PC-3 (cell line): ENCODE measurements around the gene FRMD5. TPM values are rescaled to one million over a fixed set of nuclear protein-coding genes. Genes with fewer than 3 reads are reported as not detected.

Experiments used
- ATAC-seq: fragments of 200-7000 bp; cut with Tn5 transposase; 2 replicates; pipeline ENCODE4 v1.9.1; 2020; ENCODE audit warnings: mild to moderate bottlenecking, moderate library complexity
- BruUV-seq: library from RNA; stranded (reverse); fragments of 400-500 nt; replicated peaks from 2 replicates; lab custom pipeline; 2021; lab: Mats Ljungman, UMichigan
- CTCF ChIA-PET: fragments of 300-600 bp; sonication (Branson Sonifier 250); formaldehyde crosslinking; loops from one replicate; lab custom pipeline; 2022; ENCODE audit warnings: antibody characterized with exemption; lab: Charles Lee
- POLR2A ChIA-PET: fragments of 300-600 bp; sonication (Branson Sonifier 250); formaldehyde crosslinking; loops from one replicate; lab custom pipeline; 2022; ENCODE audit warnings: antibody characterized with exemption; ENCODE audit not compliant: unreplicated experiment; lab: Charles Lee
- DNase-seq: peaks from one replicate; pipeline ENCODE4 v3.0.0-alpha.2; 2015
- H2AFZ ChIP-seq: fragments of 300-600 bp; sonication (generic); 2 replicates; pipeline ENCODE4 v1.6.0; 2016; ENCODE audit warnings: antibody characterized with exemption, low read length
- H3F3A ChIP-seq: fragments of 300-600 bp; sonication (generic); one replicate; pipeline ENCODE4 v1.6.0; 2017; ENCODE audit warnings: antibody characterized with exemption, low read length, control low read depth, mild to moderate bottlenecking; ENCODE audit not compliant: unreplicated experiment
- H3K27ac ChIP-seq: fragments of 300-600 bp; sonication (generic); 2 replicates; pipeline ENCODE4 v1.5.1; 2016; ENCODE audit warnings: mild to moderate bottlenecking, low read length
- H3K27me3 ChIP-seq: fragments of 300-600 bp; sonication (generic); 2 replicates; pipeline ENCODE4 v1.6.1; 2016; ENCODE audit warnings: low read length, mixed read lengths
- H3K36me3 ChIP-seq: fragments of 300-600 bp; sonication (generic); 2 replicates; pipeline ENCODE4 v1.6.1; 2016; ENCODE audit warnings: low read depth, mixed run types, low read length, mixed read lengths
- H3K4me1 ChIP-seq: fragments of 300-600 bp; sonication (generic); 2 replicates; pipeline ENCODE4 v1.5.1; 2016; ENCODE audit warnings: low read length; ENCODE audit not compliant: insufficient read depth
- H3K4me2 ChIP-seq: fragments of 300-600 bp; sonication (generic); 2 replicates; pipeline ENCODE4 v1.6.0; 2016; ENCODE audit warnings: low read length
- H3K4me3 ChIP-seq: fragments of 300-600 bp; sonication (generic); 2 replicates; pipeline ENCODE4 v1.5.1; 2016; ENCODE audit warnings: mild to moderate bottlenecking, low read length, mixed read lengths
- H3K79me2 ChIP-seq: fragments of 300-600 bp; sonication (generic); 2 replicates; pipeline ENCODE4 v1.6.1; 2017; ENCODE audit warnings: low read length, mixed read lengths
- H3K9ac ChIP-seq: fragments of 300-600 bp; sonication (generic); 2 replicates; pipeline ENCODE4 v1.6.0; 2016; ENCODE audit warnings: mild to moderate bottlenecking, low read length
- H3K9me2 ChIP-seq: fragments of 300-600 bp; sonication (generic); replicated peaks from 2 replicates; pipeline ENCODE4 v1.6.1; 2016; ENCODE audit warnings: mixed run types, low read length, mixed read lengths
- H3K9me3 ChIP-seq: fragments of 300-600 bp; sonication (generic); 2 replicates; pipeline ENCODE4 v1.6.1; 2016; ENCODE audit warnings: low read length, mixed read lengths
- H4K20me1 ChIP-seq: fragments of 300-600 bp; sonication (generic); 2 replicates; pipeline ENCODE4 v1.6.1; 2016; ENCODE audit warnings: low read length, mixed read lengths
- EZH2 ChIP-seq: fragments of 300-600 bp; sonication (generic); IDR thresholded peaks from one replicate; pipeline ENCODE4 v1.6.1; 2017; ENCODE audit warnings: antibody characterized with exemption, mild to moderate bottlenecking, low read length; ENCODE audit not compliant: unreplicated experiment
- EZH2phosphoT487 ChIP-seq: fragments of 300-600 bp; sonication (generic); IDR thresholded peaks from 2 replicates; pipeline ENCODE4 v1.6.1; 2018; ENCODE audit warnings: mild to moderate bottlenecking, antibody characterized with exemption, low read length, borderline replicate concordance
- intact Hi-C: fragments of 100-400 bp; cut with micrococcal nuclease; formaldehyde crosslinking; loops from 2 replicates; pipeline ENCODE4 v1.9.0; 2023
- total RNA-seq: library from RNA; depleted of rRNA; stranded (reverse); fragments of >200 nt; gene quantifications from 2 replicates; pipeline ENCODE4 v1.2.3, GENCODE V29; 2014
- TF ChIP-seq, protein P1 (sequence below): fragments of 300-600 bp; sonication (generic); conservative IDR thresholded peaks from 2 replicates; pipeline ENCODE4 v1.5.1; 2017; ENCODE audit warnings: antibody characterized with exemption, low read depth, mild to moderate bottlenecking, low read length

Gene FRMD5
- total RNA-seq, 1 experiment from 2014 or later: 8.7 TPM

DNA sequence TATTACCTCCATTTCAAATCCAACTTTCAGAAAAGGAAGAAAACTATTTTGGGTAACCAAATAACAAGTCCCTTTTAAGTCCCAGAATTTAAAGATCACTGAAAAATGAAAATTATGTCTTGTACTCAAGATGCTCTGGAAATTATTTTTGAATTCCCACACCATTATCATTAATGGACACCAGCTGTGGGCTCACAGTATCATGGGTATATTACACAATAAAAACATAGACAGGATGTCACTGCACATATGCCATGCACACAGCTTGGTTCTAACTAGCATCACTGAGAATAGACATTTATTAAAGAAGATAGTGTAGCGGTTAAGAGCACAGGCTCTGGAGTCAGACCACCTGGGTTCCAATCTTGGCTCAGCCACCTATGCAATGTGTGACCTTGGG lies 130.4 kb downstream of the FRMD5 start:
- TF ChIP-seq EZH2phosphoT487 (no peak), EZH2 (no peak)
- TF ChIP-seq, protein P1, sequence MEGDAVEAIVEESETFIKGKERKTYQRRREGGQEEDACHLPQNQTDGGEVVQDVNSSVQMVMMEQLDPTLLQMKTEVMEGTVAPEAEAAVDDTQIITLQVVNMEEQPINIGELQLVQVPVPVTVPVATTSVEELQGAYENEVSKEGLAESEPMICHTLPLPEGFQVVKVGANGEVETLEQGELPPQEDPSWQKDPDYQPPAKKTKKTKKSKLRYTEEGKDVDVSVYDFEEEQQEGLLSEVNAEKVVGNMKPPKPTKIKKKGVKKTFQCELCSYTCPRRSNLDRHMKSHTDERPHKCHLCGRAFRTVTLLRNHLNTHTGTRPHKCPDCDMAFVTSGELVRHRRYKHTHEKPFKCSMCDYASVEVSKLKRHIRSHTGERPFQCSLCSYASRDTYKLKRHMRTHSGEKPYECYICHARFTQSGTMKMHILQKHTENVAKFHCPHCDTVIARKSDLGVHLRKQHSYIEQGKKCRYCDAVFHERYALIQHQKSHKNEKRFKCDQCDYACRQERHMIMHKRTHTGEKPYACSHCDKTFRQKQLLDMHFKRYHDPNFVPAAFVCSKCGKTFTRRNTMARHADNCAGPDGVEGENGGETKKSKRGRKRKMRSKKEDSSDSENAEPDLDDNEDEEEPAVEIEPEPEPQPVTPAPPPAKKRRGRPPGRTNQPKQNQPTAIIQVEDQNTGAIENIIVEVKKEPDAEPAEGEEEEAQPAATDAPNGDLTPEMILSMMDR: no peak
- no peaks in the 10 kb centered on the region for H3K9me3 ChIP-seq
- no peak overlapping the region for H2AFZ ChIP-seq
- DNase-seq (no peak), ATAC-seq (no peak)
- H3K9me2 ChIP-seq: no peaks in the 10 kb centered on the region
- ChIA-PET POLR2A (no interaction called here), CTCF (no interaction called here)
- peaks cover 14% of the 10 kb centered on the region; the same call in 1 of the 2 replicates for H3K4me1 ChIP-seq
- no peaks in the 10 kb centered on the region for H3K27me3 ChIP-seq
- no peak overlapping the region for H3K4me3 ChIP-seq
- BruUV-seq: no TSS peak
- no peak overlapping the region for H3K27ac ChIP-seq
- H3K4me2 ChIP-seq: no peak overlapping the region
- intact Hi-C loops: no loop called here
- no peak overlapping the region for H3K9ac ChIP-seq
- H4K20me1 ChIP-seq: 0 out of 2 replicates have a peak, but pooled peaks cover 6% of the 10 kb centered on the region
- no peaks in the 10 kb centered on the region; the same call in 1 of the 2 replicates for H3K79me2 ChIP-seq
- H3F3A ChIP-seq: no peaks in the 10 kb centered on the region
- H3K36me3 ChIP-seq: no peaks in the 10 kb centered on the region

DNA sequence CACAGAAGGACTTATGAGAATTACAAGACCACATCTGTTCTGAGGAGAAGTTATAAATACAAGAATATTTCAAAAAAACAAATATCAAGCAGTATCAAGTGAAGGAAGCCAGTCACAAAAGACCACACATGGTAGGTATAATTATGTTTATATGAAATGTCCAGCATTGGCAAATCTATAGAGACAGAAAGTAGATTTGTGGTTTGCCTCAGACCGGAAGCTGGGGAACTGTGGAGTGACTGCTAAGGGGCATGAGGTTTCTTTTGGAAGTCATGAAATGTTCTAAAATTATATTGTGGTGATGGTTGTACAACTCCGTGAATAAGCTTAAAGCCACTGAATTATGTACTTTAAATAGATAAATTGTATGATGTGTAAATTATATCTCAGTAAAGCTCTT lies 136.9 kb downstream of the FRMD5 start:
- no peaks in the 10 kb centered on the region for H3K79me2 ChIP-seq

DNA sequence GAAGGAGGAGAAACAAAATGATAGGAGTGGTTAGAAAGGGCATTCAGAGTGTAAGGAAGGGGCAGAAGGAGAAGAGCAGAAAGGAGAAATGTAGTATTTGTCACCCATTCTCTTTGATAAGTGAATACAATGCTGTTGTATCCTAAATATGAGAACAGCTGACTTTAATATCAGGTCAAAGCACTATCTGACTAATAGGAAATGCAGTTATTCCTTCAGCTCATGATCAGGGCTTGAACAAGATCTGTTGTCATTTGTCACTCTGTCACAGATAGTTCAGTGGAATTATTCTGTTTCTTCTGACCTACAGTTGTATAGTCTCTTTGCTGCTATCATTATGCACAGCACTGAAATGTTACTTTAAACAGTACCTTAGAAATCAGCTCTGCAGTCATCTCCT lies 149.4 kb downstream of the FRMD5 start:
- Histone ChIP-seq H3K36me3 (no peaks in the 10 kb centered on the region), H2AFZ (no peak overlapping the region), H3K79me2 (no peaks in the 10 kb centered on the region), H3F3A (no peaks in the 10 kb centered on the region), H3K9me3 (no peaks in the 10 kb centered on the region), H3K9ac (no peak overlapping the region), H4K20me1 (no peaks in the 10 kb centered on the region), H3K27me3 (no peaks in the 10 kb centered on the region), H3K4me2 (no peak overlapping the region), H3K4me3 (no peak overlapping the region), H3K27ac (no peak overlapping the region), H3K9me2 (no peaks in the 10 kb centered on the region), H3K4me1 (no peaks in the 10 kb centered on the region)
- ChIA-PET POLR2A (no interaction called here), CTCF (no interaction called here)
- DNase-seq (no peak), ATAC-seq (no peak)
- intact Hi-C loops: no loop called here
- BruUV-seq: no TSS peak
- TF ChIP-seq EZH2 (no peak), EZH2phosphoT487 (no peak)

More for the DNA sequence above, 136.9 kb downstream of the FRMD5 start:
- H3F3A ChIP-seq: no peaks in the 10 kb centered on the region
- ATAC-seq (no peak), DNase-seq (no peak)
- H3K9me2 ChIP-seq: no peaks in the 10 kb centered on the region
- no TSS peak for BruUV-seq
- intact Hi-C loops: no loop called here
- H4K20me1 ChIP-seq: 0 out of 2 replicates have a peak, but pooled peaks cover 6% of the 10 kb centered on the region
- H3K27me3 ChIP-seq: no peaks in the 10 kb centered on the region
- no peaks in the 10 kb centered on the region for H3K36me3 ChIP-seq
- no peak overlapping the region for H3K4me3 ChIP-seq
- CTCF ChIA-PET: no interaction called here
- H3K4me2 ChIP-seq: no peak overlapping the region
- no peaks in the 10 kb centered on the region for H3K9me3 ChIP-seq
- no peak for TF ChIP-seq EZH2
- TF ChIP-seq, protein P1: no peak
- no peak for TF ChIP-seq EZH2phosphoT487
- no peak overlapping the region for H3K9ac ChIP-seq
- POLR2A ChIA-PET: no interaction called here
- H3K27ac ChIP-seq: no peak overlapping the region
- no peaks in the 10 kb centered on the region for H3K4me1 ChIP-seq
- H2AFZ ChIP-seq: no peak overlapping the region
